Prostate gland (tissue), 2 donors: ENCODE measurements around the gene CXorf38.

ENCODE experiments used
- POLR2A ChIP-seq: fragments of 450-650 bp; IDR thresholded peaks from one replicate; pipeline ENCODE4 v1.6.1; 2016; ENCODE audit warnings: antibody characterized with exemption, mild to moderate bottlenecking
- POLR2AphosphoS5 ChIP-seq: sonication (generic); formaldehyde crosslinking; IDR thresholded peaks from one replicate; pipeline ENCODE4 v1.6.1; 2017; ENCODE audit warnings: antibody characterized with exemption
- TF ChIP-seq, protein P1 (sequence below), 4 experiments: fragments of 200-600 bp in 2 of 4; fragments of 450-650 bp in 2 of 4; sonication (generic) in 2 of 4; IDR thresholded peaks; 1 replicate in 3 of 4; 2 replicates in 1 of 4; pipeline ENCODE4 v1.5.1; 2016 to 2019; ENCODE audit warnings: antibody characterized with exemption in 4 of 4, mild to moderate bottlenecking in 2 of 4, moderate library complexity in 2 of 4

DNA sequence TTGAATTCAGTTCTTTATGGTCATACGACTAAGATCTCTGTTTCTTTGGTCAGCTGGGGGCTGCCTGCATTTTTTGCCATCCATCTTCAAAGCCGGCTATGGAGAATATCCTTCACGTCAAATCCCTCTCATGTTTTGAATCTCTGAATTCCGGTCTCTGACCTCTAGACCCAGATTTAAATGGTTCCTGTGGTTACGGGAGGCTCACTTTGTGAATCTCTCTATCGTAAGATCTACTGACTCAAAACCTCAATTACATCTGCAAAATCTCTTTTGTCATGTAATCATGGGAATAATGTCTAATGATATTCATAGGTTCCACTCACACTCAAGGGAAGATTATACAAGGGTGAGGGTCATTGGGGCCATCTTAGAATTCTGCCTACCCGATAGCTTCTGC, 29.8 kb downstream of the CXorf38 start:
- TF ChIP-seq, protein P1, sequence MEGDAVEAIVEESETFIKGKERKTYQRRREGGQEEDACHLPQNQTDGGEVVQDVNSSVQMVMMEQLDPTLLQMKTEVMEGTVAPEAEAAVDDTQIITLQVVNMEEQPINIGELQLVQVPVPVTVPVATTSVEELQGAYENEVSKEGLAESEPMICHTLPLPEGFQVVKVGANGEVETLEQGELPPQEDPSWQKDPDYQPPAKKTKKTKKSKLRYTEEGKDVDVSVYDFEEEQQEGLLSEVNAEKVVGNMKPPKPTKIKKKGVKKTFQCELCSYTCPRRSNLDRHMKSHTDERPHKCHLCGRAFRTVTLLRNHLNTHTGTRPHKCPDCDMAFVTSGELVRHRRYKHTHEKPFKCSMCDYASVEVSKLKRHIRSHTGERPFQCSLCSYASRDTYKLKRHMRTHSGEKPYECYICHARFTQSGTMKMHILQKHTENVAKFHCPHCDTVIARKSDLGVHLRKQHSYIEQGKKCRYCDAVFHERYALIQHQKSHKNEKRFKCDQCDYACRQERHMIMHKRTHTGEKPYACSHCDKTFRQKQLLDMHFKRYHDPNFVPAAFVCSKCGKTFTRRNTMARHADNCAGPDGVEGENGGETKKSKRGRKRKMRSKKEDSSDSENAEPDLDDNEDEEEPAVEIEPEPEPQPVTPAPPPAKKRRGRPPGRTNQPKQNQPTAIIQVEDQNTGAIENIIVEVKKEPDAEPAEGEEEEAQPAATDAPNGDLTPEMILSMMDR (IDR thresholded peaks at IDR 0.05), result no peak
- no peak for TF ChIP-seq POLR2A
- TF ChIP-seq POLR2AphosphoS5, result no peak
